DMS 273 treated with DMSO at 0.1 percent for 48 hours (cell line): ENCODE results near the gene UFD1.

Experiments used
- DNase-seq: peaks from one replicate; lab custom pipeline; 2025; lab: John Stamatoyannopoulos, UW

Gene UFD1

DNA sequence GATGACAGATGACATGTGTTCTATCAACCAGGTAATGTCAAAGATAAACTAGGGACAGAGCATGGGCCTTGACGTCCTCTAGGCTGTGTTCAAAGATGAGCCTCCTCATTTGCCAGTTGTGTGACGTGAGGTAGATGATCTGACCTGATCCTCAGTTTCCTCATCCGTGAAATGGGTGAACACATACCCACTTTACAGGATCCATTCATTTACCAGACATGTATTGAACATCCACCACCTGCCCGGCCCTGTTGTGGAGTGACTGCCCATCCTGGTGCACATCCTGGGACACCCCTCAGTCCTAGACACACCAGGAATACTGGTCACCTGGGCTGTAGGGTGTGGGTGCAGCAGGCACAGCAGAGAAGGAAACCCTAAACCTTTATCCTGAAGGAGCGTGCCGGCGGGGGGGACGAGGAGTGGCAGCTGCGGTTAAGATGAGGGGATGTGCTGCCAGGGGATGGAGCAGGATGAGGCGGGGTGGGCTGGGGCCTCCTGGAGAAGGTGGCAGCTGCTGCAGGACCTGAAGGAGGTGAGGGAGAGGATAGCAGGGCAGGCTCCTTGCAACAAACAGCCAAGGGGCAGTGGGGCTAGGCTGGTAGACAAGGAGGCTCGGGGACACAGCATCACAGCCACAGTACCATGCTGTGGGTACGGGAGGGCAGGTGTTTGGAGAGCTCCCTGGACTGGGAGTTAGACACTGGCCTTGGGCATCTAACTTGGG, 36.8 kb upstream of the UFD1 start:
- no peak for DNase-seq

DNA sequence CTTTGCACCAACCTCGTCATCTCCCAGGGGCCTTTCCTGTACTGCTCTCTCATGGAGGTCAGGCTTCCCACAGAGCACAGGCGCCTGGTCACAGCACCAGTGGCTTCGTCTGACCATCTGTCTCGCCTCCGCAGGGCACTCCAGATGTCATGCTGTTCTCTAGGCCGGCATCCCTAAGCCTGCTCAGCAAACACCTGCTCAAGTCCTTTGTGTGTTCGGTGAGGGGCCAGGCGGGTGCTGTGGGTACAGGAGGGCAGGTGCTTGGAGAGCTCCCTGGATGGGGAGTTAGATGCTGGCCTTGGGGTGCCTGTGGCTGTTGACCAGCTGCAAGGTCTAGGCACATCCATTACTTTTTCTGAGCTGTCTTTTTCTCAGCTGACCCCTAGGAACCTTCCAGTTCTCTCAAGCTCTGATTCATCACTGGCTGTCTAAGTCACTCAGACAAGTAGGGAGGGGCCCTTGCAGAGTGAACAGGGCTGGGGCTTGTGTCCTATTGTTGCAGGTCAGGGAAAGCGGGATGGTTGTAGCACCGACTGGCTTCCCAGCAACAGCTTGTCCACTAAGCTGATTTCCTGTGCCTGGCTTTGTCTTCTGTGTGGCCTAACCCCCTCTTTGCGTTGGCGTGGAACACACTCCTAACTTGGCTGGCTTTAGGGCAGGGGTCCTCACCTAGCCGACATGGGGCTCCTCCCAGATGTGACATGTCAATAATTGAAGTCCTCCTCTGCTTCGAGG, 36.0 kb upstream of the UFD1 start:
- peak; percentile 82 for DNase-seq

DNA sequence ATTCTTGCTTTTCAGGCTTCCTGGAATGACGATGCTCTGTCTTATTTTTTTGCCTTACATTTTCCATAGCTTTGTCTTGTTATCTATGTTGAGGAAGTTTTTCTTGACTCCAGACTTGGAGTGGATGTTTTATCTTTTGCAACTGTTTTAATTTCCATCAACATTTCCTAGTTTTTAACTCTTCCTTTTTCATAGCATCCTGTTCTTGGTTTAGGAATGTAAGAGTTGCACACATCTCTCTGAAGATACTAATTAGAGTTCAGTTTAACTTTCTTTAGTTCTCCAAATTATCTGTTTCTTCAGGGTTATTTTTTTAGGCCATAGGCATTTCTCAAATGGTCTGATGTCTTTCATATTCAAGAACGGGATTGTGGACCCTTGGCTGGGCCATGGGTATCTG, 34.8 kb upstream of the UFD1 start:
- DNase-seq = no peak

DNA sequence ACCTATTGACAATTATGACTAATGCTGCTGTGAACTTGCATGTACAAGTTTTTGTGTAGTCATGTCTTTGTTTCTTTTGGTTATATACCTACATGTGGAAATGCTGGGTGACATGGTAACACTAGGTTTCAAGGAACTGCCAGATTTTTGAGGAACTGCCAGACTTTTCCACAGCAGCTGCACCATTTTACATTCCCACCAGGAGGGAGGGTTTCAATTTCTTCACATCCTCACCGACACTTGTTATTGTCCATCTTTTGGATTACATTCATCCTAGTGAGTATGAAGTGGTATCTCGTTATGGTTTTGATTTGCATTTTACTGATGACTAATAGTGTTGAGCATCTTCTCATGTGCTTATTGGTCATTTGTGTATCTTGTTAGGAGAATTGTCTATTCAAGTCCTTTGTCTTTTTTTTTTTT, 31.9 kb upstream of the UFD1 start:
- no peak for DNase-seq

DNA sequence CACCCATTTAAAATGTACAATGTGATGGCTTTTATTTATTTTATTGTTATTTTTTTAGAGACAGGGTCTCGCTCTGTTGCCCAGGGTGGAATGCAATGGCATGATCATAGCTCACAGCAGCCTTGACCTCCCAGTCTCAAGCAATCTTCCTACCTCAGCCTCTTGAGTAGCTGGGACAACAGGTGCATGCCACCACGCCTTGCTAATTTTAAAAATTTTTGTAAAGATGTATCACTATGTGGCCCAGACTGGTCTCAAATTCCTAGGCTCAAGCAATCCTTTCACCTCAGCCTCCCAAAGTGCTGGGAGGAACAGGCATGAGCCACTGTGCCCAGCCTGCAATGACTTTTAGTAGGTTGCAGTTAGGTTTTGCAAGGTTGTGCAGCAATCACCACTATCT, 30.9 kb upstream of the UFD1 start:
- DNase-seq = no peak

DNA sequence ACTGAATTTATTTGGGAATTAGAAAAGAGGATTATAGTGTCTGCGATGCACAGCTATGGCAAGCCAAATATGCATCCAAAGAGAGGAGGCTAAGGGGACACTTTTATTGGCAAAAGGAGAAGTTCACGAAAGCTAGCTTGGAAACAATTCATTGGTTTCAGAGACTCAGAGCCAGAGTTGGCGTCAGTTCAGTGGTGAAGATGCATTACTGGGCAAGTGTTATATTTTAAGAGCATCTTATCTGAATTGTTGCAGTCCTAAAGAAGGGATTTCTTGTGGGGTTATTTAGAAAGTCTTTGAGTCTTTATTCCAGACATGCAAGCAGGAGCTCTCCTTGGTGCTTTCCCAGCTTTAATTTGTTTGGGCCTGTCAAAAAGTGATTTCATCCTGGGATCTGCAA, 30.2 kb upstream of the UFD1 start:
- DNase-seq = no peak

DNA sequence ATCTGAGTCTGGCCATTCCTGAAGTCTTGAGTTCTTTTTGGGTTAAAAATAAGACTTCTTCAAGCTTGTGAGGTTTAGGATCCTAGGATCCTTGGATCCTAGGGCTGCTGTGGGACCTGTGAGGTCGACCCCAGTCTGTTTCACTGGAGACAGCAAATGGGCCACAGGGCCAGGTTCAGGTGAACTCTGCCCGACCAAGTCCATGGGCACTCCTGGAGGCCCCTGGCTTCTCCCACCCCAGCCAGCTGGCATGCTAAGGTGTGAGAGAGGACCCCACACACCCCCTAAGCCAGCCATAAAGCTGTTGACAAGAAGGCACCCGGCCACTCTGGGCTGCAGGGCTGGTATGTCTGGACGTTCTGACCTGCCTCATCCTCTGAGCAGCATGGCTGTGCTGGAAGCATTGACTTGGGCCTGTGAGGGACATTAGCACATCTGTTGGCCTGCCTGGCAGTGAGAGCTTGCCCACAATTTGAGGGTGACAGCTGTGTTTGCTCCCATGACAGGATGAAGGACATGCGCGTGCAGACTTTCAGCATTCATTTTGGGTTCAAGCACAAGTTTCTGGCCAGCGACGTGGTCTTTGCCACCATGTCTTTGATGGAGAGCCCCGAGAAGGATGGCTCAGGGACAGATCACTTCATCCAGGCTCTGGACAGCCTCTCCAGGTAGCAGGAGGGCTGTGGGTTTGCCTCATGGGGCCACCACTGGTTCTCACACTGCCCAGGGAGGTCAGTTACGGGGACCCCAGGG, 29.2 kb upstream of the UFD1 start:
- DNase-seq = no peak

DNA sequence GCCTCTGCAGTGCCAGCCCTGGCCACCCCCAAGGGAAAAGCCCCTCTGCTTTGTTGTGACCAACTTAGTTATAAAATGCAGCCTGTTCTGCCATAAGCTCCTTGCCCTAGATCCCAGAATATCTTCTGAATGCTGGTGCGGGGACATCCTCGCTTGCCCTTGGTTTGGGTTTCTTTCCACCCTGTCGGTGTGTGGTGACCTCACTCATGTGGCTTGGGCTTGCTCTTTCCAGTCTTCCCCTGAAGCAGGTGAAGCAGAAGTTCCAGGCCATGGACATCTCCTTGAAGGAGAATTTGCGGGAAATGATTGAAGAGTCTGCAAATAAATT, 28.5 kb upstream of the UFD1 start:
- no peak for DNase-seq

DNA sequence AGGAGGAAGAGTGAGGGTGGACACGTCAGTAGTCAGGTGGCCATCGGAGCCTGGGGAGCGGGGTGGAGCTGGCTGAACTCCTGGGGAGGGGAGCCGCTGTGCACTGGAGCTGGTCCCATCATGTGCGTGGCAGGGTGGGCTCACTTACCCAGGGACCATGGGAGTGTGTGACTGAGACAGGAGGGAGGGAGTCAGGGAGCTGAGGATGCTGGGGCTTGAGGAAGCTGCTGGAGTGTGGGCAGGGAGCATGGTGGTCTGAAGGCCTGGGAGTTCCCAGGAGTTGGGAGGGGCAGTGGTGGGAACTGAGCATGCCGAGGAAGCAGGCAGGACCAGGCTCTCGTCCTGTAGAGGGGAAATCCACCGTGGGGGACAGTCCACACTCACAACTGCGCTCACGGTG, 27.2 kb upstream of the UFD1 start:
- no peak for DNase-seq

DNA sequence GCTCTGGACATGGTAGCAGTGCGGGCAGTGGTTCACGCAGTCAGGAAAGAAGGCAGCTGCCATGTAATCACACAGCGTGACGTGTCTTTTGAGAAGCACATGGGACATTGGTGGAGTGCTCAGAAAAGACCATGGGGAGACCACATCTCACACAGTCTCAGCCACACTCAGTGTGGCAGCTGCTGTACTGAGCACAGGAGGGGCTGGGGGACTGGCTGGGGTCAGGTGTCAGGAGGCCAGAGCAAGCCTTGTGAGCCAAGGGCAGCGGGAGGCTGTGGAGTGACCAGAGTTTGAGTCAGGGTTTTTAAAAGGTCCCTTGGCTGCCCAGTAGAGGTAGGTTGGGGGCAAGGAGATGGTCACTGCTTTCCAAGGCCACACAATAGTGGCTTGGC, 26.7 kb upstream of the UFD1 start:
- DNase-seq = no peak

DNA sequence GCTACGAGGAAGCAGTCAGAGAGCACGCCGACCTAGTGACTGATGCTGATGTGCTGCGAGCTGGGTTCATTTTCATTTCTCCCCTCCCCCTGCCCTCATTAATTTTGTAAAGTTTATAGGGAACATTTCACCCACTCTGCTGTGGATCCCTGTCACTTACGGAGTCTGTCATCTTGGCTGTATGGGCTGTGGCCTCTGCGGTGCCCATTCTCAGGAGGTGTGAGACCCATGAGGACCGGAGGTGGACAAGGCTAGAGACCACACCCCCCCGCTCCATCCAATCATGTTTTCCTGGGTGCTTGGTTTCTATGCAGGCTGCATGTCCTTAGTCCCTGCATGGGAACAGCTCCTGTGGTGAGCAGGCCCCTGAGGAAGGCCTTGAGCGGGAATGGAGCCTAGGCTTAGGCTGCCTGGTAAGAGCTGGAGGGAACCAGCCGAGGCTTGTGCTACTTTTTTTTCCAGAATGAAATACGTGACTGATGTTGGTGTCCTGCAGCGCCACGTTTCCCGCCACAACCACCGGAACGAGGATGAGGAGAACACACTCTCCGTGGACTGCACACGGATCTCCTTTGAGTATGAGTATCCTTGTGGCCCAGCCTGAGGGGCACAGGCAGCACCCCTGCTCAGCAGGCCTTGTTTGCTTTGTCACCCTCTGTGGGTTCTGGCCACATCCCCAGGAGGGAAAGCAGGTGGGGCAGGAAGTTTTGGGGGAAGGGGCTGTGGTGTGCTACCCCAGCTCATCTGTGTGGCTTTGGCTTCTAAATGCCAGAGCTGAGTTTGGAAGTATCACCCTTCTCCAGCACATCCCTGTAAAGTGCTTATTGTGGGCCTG, 26.1 kb upstream of the UFD1 start:
- DNase-seq = no peak

DNA sequence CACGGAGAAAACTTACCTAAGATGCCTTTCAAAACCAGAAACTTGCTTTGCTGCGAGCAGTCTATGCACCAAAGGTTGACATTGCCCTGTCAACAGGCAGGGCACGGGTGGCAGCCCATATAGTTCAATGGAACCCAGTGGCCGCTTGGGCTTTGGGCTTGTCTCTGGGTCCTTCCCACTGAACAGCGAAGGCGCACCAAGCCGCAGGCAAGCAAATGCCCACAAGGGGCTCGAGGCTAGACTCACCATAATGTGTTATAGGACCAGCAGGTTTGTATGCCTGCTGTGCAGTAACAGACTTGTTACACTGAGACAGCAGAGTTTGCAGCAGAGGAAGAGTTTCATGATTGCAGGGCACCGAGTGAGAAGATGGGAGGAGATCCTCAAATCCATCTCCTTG, 24.9 kb upstream of the UFD1 start:
- no peak for DNase-seq

DNA sequence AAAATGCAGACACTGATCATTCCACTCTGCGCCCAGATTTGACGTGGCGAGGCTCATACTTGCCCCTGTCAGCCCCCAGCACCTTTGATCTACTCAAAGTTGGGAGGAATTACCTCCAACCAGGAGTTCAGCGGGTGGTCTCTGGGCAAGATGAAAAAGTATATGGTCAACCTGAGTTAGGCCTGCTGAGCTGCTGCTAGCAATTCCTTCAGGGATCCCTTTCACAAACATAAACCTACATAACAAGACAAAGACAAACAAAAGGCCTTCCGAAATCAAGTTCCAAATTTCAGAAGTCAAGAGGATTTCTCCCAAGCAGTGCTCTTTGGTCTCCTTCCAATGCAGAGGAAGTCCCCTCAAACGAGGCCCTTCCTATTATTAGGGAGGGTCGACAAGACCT, 24.4 kb upstream of the UFD1 start:
- DNase-seq = no peak

DNA sequence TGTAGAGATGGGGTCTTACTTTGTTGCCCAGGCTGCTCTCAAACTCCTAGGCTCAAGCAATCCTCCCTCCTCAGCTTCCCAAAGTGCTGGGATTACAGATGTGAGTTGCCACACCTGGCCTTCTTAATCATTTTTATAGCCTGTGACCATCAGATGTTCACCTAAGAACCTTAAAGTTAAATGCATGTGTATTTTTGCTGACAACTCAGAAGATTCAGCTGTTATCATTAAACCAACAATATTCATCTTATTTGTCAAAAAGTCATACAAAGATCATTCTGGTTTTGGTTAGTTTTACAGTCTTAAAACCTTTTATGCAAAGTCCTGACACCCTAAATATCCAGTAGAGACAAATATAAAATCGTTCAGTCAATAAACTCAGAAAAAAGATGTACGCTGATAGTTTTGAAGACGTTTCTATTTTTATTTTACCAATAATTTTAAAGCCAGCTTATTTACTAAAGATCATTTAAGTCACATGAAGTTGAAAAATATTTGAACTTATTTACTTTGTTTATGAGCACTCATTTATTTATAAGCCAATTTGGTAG, 23.0 kb upstream of the UFD1 start:
- no peak for DNase-seq

DNA sequence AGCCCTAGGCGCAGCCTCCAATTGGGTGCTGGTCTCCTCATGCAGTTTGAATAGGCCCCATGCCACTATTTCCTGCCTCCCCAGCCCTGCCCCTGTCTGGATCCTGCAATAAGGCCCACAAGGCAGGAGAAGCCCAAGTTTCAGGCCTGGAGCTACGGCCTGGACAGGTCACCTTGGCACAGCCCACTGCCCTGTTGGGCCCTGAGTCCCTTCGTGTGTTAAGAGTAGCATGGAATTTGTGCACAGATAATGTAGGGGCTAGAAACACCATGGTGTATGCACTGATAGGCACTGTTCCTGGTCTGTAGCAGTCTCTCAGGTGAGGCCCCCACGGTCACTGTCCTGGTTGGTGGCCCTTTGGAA, 20.9 kb upstream of the UFD1 start:
- DNase-seq = no peak

DNA sequence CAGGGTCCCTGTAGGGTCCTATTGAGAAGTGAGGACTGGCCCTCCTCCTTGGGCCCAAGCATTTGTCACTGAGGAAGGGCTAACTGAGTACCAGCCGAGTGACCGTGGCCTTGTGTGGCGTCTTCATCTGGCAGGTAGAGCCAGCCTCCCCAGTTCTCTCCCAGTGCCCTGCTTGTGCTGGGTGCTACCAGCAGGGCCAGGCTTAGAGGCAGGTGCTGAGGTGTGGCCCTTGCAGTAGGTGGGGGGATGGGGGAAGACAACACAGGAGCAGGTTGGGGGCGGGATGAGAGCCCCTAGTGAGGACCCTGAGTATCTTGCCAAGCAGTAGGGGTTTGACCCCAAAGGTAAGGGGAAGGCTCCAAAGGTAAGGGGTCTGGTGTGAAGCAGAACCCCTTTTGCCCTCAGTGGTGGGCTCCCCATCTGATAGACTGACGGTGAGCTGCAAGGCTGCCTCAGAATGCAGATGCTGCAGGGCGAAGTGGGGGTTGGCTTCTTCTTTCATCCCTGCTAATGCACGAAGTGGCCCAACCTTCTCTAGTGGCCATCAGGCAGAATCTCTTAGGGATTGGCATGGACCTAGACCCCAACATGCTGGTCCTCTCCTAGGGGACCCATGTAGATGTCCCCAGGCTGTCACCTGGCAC, 20.4 kb upstream of the UFD1 start:
- DNase-seq = no peak

DNA sequence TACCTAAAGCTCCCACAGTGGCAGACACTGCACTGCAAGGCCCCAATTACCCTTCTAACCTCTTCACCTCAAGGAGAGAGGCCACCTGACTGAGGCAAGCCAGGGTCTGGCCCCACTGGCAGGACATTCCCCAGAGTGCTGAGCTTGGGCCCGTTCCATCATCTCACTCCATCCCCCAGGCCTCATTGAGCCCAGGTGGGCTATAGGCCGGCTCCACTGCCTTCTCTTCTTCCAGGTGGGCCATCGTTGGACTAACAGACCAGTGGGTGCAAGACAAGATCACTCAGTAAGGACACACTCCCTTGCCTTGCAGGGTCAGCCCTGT, 19.8 kb upstream of the UFD1 start:
- DNase-seq = no peak

DNA sequence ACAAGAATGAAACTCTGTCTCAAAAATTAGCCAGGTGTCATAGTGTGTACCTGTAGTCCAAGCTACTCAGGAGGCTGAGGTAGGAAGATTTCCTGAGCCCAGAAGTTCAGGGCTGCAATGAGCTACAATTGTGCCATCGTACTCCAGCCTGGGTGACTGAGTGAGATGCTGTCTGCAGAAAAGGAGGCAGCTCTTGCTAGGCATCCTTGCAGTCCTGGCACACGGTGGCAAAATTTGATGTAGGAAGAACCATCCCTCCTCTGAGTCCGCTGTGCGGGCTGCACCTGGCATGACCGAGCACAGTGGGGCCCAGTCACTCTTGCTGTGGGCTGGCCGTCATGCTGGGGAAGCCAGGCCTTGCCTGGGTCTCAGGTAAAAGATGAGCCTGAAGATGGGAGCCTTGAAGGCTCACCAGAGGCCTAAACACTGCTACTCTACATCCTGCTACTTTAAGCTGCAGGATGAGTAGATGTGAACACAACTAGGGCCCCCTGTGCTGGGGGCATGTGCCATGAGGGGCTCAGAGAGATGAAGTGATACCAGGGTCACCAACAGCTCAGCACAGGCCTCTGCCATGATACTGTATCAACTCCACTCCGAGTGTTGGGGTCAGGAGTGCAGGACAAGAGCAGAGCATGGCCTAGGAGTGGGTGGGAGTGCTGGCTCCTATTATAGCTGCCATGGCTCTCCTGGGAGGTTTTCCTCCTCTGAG, 19.3 kb upstream of the UFD1 start:
- no peak for DNase-seq

DNA sequence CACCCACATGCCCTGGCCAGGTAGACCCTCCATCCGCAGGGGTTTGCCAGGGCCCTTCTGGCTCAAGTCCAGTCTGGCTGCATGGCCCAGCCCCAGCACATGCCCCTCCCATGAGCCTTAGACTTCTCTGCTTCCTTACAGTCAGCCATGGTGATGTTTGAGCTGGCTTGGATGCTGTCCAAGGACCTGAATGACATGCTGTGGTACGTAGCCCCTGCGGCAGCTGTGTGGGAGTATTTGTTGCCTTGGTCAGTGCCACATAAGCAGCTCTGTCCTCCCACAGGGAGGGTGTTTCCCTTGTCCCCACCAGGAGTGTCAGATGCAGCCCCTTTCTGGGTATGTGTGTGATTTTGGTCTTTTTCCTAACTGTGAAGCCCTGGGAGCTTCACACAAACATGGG, 18.3 kb upstream of the UFD1 start:
- DNase-seq = no peak

DNA sequence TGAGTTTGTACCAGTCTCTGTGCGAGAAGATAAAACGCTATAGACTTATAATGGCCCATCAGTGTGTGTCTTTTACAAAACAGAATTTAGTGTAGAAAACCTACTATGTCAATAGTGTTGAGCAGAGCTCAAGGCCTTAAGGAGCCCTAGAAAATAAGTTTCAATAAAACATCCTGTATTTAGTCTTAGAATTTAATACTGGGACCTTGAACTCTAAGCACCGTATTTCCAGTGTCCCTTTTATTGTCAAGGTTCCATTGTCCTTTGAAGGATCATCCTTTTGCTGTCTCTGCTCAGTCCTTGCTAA, 17.3 kb upstream of the UFD1 start:
- no peak for DNase-seq

DNA sequence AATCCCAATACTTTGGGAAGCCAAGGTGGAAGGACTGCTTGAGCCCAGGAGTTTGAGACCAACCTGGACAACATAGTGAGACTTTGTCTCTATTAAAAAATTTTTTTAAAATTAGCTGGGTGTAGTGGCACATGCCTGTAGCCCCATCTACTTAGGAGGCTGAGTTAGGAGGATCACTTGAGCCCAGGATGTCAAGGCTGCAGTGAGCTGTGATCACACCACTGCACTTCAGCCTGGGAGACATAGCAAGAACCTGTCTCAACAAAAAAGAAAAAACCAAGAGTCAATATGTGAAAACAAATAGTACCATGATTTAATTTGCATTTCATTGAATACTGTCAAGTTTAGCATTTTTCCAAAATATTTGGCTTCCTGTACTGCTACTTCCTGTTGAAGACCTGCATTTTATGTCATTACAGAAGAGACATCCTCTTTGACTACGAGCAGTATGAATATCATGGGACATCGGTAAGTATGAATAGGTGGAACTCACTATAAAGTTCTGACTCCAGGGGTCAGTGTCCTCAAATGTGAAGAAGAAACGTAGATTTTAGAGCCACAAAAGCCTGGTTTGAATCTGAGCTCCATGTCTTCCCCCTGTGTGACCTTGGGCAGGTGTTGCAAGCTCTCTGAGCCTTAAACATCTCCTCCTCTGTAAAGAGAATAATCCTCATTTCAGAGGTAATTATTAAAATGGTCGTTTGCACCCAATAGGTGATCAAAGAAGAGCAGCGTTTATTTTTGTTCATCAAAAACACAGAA, 16.8 kb upstream of the UFD1 start:
- DNase-seq = no peak
